Astrocyte of the cerebellum (primary cell): Measurements from ENCODE around the gene RAB40A.

Experiments used
- DNase-seq: peaks from one replicate; pipeline ENCODE4 v3.0.0-alpha.2; 2011; ENCODE audit warnings: low read depth
- H3K4me3 ChIP-seq: 2 replicates; pipeline ENCODE4 v1.5.1; 2011; ENCODE audit warnings: mild to moderate bottlenecking, low read depth, low read length, moderate library complexity
- in situ Hi-C: cut with HindIII; loops from 2 replicates; pipeline ENCODE4 v1.10.0; 2017; ENCODE audit warnings: low sequenced_read_pairs
- TF ChIP-seq, protein P1 (sequence below): IDR thresholded peaks from 2 replicates; pipeline ENCODE4 v1.5.1; 2012; ENCODE audit warnings: low read length, low read depth, moderate library complexity, mild to moderate bottlenecking; ENCODE audit errors: missing control alignments

Gene RAB40A

DNA sequence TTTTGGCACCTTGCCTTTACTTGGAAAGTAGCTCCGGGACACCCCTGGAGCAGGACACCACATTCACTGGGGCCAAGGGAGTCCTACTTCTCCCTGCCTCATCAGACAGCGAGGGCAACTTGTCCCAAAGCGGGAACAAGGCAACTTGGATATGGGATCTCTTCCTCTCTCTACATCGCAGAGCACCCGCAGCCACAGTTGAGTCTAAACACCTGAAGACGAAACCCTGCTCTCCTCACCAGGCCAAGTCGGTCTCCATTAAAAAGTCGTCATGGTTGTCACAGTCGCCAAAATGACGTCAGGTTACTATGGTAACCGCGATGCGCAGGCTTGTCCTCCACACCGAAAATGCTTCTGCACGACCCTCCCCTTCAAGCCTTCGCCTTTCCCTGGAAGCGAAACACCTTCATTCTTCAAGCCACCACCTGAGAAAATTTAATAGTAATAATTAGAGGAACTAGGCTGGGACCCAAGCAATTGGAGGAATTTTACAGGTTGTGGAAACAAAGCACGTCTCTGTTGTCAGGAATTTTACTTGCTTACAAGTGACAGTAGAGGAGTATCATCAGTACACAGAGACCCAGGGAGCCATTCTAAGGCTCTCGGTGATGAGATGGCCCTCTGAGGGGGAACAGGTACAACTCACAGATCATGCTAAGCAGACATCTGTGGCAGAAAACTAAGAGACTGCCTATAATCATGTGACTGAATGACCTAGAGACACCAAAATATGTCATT is 35.6 kb upstream of the RAB40A start:
- DNase-seq = peak; percentile 34

GRCh38 chrX:103552236-103552635 is 32.9 kb upstream of the RAB40A start:
- no peak overlapping the region for H3K4me3 ChIP-seq
- in situ Hi-C loops = no loop called here
- TF ChIP-seq, protein P1, sequence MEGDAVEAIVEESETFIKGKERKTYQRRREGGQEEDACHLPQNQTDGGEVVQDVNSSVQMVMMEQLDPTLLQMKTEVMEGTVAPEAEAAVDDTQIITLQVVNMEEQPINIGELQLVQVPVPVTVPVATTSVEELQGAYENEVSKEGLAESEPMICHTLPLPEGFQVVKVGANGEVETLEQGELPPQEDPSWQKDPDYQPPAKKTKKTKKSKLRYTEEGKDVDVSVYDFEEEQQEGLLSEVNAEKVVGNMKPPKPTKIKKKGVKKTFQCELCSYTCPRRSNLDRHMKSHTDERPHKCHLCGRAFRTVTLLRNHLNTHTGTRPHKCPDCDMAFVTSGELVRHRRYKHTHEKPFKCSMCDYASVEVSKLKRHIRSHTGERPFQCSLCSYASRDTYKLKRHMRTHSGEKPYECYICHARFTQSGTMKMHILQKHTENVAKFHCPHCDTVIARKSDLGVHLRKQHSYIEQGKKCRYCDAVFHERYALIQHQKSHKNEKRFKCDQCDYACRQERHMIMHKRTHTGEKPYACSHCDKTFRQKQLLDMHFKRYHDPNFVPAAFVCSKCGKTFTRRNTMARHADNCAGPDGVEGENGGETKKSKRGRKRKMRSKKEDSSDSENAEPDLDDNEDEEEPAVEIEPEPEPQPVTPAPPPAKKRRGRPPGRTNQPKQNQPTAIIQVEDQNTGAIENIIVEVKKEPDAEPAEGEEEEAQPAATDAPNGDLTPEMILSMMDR = no peak
- DNase-seq = no peak

More for the DNA sequence above, 35.6 kb upstream of the RAB40A start:
- TF ChIP-seq, protein P1 = no peak
- in situ Hi-C loops = no loop called here
- peak overlapping the region; percentile 42 for H3K4me3 ChIP-seq

DNA sequence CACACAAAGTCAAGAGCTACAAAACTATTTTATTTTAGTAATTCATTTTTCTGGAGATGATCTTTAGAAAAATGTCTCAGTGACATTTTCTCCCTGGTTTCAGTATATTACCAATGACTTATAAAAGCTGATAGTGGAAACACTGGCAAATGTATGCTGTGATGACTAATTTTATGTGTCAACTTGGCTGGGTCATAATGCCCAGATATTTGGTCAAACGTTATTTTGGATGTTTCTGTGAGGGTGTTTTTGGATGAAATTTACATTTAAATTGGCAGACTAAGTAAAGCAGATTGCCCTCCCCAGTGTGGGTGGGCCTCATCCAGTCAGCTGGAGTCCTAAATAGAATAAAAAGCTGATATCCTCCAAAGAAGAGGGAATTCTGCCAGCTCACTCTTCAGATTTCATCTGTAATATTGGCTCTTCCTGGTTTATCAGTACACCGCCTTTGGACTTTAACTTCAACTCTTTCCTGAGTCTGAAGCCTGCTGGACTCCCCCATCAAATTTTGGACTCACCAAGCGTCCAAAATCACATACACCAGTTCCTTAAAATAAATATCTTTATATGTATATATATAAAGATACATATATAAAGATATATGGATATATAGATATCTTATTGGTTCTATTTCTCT is 31.2 kb upstream of the RAB40A start:
- H3K4me3 ChIP-seq = no peak overlapping the region
- TF ChIP-seq, protein P1 = no peak
- in situ Hi-C loops = no loop called here
- DNase-seq = no peak

- in situ Hi-C loops = no loop called here
- TF ChIP-seq, protein P1 = no peak
- no peak for DNase-seq
- no peak overlapping the region for H3K4me3 ChIP-seq
These were observed 30.6 kb upstream of the RAB40A start for GRCh38 chrX:103549916-103550315.

DNA sequence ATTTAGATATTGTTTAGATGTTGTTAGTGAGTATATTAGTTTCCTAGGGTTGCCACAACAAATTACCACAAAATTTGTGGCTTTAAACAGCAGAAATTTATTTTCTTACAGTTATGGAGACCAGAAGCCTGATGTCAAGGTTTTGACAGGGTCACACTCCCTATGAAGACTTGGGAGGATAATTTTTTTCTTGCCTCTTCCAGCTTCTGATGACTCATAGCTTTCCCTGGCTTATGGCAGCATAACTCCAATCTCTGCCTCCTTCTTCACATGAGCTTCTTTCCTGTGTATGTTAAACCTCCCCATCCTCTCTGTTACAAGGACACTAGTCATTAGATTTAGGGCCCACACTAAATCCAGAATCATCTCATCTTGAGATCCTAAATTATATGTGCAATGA is 20.9 kb upstream of the RAB40A start:
- TF ChIP-seq, protein P1 = no peak
- H3K4me3 ChIP-seq = no peak overlapping the region
- DNase-seq = no peak
- in situ Hi-C loops = no loop called here

- H3K4me3 ChIP-seq = no peak overlapping the region
- in situ Hi-C loops = no loop called here
- no peak for DNase-seq
- TF ChIP-seq, protein P1 = no peak
These were observed 20.4 kb upstream of the RAB40A start for GRCh38 chrX:103539695-103540094.
